Transverse colon (tissue), 4 donors: ENCODE results near the gene TRIM44.
"Not testable (repeated sequence)": the region's sequence is repeated elsewhere in the genome, so short reads cannot be mapped to it uniquely, and the experiment has no call there.

ENCODE experiments used
- CTCF ChIP-seq, 5 experiments: fragments of 200-600 bp in 3 of 5; fragments of 450-650 bp in 2 of 5; sonication (generic) in 3 of 5; IDR thresholded peaks; 1 replicate in 2 of 5; 2 replicates in 3 of 5; pipeline ENCODE4 v1.5.1; 2016 to 2017; ENCODE audit warnings: antibody characterized with exemption in 5 of 5, inconsistent platforms in 3 of 5, mild to moderate bottlenecking in 2 of 5, moderate library complexity in 1 of 5
- EP300 ChIP-seq: sonication (generic); formaldehyde crosslinking; IDR thresholded peaks from one replicate; pipeline ENCODE4 v1.6.1; 2017; ENCODE audit warnings: antibody characterized with exemption, low read depth
- POLR2A ChIP-seq: fragments of 450-650 bp; IDR thresholded peaks from one replicate; pipeline ENCODE4 v1.6.1; 2016; ENCODE audit warnings: antibody characterized with exemption, mild to moderate bottlenecking, moderate library complexity
- POLR2AphosphoS5 ChIP-seq, 3 donors: sonication (generic); formaldehyde crosslinking; IDR thresholded peaks; one replicate each; pipeline ENCODE4 v1.6.1; 2016; ENCODE audit warnings: antibody characterized with exemption in 3 of 3

DNA sequence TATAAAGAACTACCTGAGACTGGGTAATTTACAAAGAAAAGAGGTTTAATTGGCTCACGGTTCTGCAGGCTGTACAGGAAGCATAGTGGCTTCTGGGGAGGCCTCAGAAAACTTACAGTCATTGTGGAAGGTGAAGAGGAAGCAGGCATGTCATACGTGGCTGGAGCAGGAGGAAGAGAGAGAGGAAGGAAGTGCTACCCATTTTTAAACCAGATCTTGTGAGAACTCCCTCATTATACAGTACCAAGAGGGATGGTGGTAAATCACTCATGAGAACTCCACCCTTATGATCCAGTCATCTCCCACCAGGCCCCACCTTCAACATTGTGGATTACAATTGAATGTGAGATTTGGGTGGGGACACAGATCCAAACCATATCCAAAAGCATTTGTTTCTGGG is 53.1 kb downstream of the TRIM44 start:
- TF ChIP-seq CTCF (IDR thresholded peaks at IDR 0.05); POLR2A; EP300; POLR2AphosphoS5 (IDR thresholded peaks at IDR 0.05): not testable (repeated sequence)
